HG02759 (cell line): ENCODE results near the gene MGLL.

Experiments
- ATAC-seq: cut with Tn5 transposase; IDR thresholded peaks from one replicate; pipeline ENCODE4 v1.9.1; 2021; ENCODE audit warnings: mild to moderate bottlenecking, moderate library complexity; ENCODE audit not compliant: unreplicated experiment

The MGLL gene

DNA sequence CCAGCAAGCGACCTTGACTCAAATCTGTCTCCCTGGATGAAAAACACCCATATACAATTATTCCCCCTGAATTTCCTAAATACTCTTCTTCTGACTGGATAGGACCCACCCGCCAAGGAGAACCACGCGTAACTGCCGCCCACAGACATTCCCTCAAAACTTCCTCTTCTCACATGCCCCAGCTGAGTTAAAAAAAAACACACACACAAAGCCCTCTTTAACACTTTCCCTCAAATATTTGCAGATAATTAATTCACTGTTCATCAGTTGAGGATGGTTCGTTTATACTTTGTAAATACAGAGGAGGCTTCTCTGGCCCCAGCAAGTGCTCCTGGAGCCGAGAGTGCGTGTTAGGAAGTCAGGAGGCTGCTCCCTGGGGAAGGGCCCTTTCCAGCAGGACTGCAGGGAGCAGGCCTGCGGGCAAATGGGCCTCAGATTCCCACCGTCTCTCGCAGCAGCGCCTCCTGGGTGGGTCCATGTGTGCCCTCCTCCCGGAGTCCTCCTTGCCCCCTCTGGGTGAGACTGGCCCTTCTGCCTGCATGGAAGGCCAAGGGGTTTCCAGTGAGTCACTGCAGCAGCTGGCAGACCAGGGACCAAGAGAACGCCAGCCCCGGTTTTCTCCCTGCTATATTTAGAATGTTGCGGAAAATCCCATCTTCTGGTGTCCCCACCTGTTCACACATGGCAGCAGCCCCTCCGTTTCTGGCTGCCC, 46.8 kb downstream of the MGLL start:
- no peak for ATAC-seq

DNA sequence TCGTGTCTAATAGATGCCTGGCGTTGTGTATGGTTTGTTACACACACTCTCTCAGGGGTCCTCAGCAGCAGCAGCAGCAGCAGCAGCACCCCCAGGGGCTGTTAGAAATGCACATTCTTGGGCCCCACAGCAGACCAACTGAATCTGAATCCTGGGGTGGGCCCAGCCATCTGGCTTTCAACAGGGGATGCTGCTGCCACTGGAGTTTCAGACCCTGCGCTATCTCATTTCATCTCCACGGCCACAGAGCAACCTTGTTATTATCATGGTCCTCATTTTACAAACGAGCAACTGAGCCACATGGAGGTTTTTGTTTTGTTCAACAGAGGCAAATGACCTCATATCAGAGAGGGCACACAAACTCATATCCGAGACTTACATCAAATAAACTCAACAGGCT, 47.7 kb downstream of the MGLL start:
- ATAC-seq = no peak

DNA sequence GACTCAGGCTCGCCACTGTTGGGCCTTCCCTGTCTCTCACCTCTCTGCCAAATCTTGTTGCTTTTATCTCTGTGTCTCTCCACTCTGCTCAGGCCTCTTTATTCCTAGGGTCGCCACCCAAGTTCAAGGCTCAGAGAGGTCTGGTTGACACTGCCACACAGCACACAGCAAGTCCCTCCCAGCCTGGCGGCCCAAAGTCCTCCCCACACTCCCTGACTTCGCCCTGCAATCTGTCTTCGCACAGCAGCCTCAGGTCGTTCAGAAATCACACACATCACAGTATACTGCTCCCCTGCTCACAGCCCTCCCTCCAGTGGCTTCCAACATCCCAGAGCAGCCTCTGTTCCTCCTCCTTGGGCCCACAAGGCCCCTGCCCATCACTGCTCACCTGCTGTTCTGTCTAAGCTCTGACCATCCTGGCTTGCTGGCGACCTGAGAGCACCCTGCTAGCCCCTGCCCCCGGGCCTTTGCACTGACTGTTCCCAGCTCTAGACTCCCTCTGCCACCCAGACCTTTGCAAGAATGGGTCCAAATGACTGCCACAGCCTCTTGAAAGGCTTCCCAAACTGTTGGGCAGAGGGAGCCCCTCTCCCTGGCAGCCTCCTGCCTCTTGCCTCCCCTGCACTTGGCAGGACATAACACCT, 48.4 kb downstream of the MGLL start:
- no peak for ATAC-seq

DNA sequence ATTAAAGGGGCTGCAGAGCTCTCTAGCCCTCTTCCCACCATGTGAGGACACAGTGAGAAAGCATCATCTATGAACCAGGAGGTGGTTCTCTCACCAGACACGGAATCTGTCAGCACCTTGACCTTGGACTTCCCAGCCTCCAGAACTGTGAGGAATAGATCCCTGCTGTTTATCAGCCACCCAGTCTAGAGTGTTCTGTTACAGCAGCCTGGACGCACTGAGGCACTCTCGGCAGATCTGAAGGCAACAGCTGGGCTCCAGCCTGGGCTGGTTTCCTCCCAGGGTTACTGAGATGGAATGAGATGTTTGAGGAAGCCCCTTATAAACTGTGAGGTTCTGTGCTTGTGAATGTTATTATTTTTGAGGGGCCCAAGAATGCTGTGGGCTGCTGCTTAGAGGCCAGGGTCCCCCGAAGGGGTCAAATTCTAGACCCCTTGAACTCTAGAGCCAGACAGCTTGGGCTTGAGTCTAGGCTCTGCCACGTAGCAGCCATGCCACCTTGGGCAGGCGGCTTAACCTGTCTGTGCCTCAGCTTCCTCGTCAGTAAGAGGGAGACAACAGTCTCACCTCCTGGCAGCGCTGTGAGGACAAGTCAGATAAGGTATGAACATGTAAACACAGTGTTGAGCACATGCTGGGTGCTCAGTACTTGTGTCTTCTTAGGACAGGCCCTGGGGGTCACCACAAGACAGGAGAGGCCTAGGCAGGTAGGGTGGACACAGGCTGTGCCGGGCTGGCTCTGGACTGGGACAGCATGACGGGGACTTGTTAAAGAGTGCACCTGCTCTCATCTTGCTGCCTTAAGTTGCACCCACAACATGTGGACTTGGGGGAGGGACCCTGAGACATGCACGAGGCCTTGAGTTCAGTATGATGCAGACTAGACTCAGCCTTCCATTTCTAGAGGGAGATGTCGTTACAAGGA, 49.2 kb downstream of the MGLL start:
- ATAC-seq = no peak

DNA sequence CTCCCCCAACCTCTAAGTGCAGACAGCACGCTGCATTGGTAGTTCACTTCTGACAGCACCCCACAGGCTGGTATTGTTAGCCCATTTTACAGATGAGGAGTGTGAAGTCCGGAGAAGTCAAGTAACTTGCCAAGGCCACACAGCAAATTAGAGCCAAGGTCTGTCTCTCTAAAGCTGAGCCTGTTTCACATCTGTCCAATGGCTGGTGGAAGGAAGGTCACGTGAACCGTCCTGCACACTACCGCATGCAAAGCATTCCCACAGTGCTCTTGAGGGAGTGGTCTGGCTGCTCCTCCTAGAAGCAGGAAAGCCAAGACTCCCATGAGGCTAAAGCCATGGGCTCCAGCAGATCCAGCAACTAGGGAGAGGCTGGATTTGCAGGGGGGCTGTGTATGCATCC, 50.0 kb downstream of the MGLL start:
- no peak for ATAC-seq

DNA sequence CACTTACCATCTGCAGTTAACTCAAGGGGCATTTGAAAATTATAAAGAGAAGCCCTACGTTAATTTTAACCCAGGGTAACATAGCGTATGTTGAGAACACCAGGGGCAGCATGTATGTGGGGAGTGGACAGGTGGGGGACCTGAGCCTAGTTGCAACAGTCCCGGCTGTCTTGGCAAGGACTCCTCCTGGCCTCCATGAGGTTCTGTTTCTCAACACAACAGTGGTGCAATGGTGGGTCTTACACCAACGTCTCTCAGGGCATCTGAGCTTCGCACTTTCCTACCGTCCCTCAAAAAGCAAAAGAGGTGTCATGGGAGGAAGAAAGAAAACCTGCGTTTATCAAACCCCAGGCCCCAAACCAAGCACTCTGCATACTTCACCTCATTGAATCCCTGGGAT, 50.6 kb downstream of the MGLL start:
- ATAC-seq = no peak

DNA sequence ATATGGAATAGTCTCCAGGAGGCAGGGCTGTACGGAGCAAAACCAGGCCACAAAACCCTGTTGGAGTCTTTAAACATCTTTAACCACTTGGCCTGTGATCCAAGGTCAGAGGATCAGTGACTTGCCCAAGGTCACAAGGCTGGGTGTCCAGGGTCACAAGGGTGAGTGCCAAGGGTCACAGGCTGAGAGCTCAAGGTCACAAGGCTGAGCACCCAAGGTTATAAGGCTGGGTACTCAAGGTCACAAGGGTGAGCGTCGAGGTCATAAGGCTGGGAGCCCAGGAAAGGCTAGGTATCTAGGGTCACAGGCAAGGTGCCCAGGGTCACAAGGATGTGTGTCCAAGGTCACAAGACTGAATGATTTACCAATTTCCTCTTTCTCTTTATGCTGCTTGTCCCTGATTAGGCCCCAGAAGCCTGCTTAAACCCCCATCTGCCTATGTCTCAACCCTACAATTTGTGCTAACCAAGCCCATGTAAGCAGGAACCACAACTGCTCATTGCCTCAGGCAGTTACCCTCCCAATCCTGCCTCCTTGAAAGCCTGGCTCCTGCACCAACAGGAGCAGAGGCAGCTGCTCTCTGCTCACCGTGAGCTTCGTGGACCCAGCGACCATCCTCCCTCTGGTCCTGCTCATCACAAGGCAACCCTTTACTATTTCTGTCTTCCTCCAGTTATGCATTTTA, 51.5 kb downstream of the MGLL start:
- no peak for ATAC-seq

DNA sequence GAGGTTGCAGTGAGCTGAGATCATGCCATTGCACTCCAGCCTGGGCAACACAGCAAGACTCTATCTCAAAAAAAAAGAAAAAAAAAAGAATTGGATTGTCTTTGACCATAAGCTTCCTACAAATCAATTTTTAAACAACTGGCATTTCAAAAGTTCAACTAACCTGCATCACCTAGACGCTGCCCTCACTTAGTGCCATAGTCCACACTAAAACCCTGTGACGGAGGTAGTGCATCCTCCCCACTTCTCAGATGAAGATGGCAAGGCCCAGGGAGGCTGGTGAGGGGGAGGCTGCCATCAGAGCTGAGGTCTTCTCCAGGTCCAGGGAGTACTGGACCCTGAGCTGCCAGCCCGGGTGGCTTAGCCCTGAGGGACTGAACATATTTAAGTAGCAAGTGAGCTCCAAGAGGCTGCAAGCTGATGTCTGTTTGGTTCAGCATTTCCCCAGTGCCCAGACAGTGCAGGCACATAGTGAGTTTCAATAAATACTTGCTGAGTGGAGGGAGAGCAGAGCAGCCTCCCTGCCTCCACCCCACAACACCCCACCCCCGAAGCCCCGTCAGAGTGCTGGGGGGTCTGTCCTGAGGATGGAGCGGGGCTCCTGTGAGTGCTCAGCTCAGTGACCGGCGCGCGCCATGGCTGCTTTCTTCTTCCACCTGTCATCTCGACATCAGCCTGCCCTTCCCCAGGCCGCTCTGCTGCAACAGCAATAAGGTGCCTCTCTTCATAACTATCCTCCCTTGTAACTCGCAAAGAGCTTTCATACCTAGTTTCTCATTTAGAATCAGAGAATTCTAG, 52.8 kb downstream of the MGLL start:
- ATAC-seq = no peak

DNA sequence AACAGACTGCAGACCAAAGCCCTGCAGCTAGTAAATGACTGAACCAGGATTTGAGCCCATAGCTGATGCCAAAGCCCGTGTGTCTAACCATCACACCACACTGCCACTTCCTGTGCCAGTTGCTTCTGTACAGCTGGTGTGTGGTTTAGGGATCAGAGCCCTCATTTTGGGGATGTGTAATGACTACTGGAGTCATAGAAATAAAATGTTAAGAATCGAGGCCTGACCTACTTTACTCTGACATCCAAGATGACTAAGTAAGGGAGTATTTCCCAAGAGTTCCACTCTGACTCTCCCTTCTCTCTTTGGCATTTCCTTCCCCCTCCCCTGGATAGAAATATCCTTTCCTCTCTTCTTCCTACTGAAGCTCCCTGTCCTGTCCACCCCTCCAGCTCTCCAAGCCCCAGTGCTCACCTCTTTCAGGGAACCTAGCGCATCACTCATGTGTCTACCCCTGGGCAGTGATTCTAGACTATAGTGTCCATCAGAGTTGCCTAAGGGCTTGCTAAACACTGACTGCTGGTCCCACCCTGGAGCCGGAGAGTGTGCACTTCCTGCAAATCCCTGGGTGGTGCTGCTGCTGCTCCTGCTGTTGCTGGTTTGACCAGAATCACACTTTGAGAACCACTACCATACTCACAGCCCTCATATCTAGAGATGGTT, 53.8 kb downstream of the MGLL start:
- no peak for ATAC-seq

DNA sequence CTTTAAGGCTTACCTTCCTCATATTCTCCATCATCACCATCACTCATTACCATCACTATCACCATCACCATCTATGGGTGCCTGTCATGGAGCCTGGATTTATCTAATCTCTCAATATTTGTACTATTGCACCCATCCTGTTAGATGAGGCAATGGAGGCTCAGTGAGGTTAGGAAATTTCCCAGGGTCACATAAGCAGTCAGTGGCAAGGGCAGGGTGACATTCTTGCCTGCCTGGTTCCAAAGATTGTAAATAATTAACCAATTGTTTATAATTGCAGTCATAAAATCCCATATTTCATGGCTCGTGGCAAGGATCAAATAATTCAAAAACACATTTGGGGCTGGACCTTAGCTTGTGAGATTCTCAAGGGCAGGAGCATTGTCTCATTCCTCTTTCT, 55.2 kb downstream of the MGLL start:
- no peak for ATAC-seq

DNA sequence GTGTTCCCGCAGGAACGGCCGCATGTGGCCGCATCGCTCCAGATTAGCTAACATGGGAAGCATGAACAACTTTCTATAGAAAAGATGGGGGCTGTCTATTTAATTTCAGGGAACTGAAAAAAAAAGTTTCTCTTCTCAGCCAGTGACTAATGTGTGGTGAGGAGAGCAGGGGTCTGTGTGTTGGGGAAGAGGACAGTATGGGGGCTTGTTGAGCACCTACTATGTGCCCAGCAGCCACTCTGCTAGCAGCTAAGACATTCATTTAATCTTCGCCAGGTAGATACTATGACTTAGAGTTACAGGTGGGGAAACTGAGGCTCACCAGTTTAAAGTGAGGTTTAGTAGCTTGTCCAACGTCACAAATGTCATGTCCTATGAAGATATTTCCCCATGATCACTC, 56.6 kb downstream of the MGLL start:
- no peak for ATAC-seq

DNA sequence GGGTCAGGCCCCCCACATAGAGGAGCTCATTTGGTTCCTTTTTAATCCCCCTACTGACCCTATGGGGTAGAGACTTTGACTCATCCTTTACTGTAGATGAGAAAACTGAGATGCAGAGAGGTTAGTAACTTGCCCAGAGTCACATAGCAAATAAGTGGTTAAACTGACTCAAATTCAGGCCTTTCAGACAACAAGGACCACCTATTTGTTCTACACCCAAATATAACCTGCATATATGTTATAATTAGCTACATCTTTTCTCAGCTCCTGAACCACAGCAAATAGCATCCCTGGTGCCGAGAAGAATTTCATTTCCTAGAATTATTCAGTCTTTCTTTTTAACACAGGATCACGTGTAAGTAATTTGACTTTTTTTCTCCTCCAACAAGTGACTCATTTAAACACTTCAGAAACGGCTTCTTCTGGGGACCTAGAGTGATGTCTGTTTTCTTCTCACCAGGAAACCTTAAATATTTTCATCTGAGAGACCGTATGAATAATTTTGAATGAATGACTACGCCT, 57.4 kb downstream of the MGLL start:
- no peak for ATAC-seq

DNA sequence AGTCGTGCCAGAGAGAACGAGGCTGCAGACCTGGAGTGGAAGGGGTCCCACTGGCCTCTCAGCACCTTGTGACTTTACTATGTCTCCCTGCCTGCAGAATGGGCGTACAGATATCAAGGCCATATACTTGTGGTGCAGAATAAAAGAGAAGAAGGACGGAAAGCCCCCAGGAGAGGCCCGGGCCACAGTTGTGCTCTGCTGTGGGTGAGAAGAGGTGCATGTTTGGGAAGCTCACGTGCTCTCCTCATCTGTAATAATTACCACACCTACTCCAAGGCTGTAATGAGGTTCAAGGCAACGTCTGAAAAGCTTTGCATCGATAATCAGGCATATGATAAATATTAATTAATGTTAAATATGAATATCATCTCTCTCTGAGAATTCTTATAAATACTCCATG, 58.0 kb downstream of the MGLL start:
- ATAC-seq = no peak

DNA sequence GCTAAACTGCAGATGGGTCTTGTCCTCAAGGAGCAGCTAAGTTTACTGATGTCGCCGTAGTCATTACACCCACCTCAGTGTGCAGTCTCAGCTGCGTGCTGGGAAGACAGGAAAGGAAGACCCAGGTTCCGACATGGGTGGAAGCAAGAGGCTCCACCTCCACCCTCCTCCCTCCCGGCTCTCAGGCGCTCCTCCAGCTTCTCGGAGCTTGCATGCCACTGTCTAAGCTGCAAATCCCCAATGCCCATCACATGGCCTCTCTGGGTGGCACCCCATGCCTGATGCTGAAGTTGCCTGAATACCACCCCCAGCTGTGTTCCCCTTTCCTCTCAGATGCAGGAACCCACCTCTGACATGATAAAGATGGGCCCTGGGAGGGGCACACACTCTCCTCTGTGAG, 58.5 kb downstream of the MGLL start:
- no peak for ATAC-seq

DNA sequence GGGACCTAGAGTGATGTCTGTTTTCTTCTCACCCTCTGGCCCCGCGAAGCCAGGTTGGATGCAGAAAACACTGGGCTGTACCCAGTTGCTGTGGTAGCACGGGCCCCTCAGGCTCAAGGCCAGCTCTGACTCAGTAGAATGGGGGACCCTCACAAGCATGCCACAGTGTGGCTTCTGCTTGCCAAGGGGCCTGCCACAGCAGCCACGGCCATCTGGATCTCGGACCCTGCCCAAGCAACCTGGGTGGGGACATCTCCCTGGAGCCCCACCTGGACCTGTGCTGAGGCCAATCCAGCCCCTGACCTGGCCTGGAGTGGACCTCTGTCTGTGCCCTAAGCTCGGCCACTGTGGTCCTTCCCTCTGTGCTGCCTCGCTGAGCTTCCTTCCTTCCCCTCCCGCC, 59.0 kb downstream of the MGLL start:
- no peak for ATAC-seq

DNA sequence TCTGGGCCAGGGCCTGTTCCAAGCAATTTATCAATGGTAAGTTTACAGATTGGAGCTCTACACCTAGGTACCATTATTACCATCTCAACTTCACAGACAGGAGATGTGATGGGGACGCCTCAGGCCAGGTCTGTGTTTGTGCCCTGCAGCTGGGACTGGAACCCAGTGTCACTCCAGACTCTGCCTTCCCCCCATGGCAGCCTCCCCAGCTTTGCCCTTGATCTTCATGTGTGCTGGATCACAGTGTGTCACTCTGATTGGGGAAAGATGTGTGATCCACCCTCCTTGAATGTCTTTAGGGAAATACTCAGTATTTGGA, 59.6 kb downstream of the MGLL start:
- ATAC-seq = no peak

DNA sequence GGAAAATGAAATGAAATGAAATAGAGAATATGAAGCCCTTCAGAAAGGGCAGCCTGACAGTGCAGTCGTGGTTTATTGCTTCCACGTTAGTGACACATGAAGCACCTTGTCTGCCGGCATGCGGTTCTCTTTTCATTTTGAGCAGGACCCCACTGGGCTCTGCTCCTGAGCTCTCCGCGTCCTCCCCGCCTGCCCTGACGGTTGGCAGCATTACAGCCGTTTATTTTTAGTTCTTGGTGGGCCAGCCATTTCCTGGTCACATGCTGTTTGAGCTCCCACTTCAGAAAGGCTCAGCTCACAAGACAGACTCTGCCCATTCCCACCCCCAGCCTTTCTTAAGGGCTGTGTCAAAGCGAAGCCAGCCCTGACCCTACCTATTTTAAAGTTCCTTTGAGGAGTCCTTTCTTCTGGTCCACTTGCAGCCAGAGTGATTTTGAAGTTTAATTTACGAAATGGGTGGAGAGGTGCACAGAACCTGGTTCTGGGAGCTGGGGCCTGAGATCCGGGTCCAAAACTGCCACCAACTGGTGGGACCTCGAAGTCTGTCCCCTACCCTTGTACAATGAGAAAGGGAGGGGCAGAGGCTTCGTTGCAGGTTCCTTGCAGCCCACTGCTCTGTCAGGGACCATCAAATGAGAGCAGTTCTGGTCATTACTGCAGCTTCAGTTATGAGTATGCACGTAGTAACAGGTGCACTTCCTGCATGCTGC, 60.1 kb downstream of the MGLL start:
- ATAC-seq = peak; percentile 55

DNA sequence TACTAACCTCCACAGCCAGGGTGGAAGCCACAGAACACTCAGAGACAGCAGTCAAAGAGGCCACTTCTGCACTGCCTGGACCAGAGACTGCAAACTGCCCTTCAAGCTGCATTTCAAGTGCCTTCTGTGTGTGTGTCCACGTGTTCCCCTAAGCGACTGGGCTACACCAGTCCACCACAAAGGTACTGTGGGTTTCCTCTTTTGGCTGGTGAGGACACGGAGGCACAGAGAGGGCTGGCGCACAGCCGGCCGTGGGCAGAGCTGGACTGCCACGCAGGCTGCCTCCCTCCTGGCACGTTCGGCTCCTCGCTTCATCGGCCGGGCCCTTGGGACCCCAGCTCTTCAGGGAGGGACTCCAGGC, 60.9 kb downstream of the MGLL start:
- peak; percentile 27 for ATAC-seq

DNA sequence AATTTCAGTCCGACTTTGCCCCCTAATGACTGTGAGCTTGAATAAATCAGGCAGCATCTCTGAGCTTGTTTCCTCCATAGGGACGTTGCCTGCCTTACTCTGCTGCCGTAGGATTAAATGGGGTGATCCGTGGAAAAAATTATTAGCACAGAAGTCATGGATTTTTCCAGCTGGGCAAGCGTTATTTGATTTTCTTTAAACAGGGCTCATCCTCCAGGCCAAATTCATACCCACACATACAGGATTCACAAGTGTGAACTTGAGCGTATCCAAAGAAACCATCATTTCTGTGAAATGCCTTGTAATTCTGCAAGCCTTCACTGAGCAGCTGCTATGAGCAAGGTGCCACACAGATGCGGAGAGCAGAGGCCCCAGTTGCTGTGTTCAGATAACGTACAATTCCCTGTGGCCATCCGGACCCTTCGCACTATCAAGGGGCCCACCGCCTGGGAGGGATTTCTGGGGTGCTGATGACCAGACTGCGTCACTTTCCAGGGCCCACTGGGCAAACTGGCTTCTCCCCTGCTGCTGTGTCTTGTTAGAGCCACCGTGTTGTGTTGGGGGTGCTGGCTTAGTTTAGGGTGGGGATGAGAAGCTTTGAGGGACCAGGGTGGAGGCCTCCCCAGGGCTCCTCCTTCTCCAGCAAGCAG, 61.4 kb downstream of the MGLL start:
- no peak for ATAC-seq
